ENCODE data around the gene ERI2.

DNA sequence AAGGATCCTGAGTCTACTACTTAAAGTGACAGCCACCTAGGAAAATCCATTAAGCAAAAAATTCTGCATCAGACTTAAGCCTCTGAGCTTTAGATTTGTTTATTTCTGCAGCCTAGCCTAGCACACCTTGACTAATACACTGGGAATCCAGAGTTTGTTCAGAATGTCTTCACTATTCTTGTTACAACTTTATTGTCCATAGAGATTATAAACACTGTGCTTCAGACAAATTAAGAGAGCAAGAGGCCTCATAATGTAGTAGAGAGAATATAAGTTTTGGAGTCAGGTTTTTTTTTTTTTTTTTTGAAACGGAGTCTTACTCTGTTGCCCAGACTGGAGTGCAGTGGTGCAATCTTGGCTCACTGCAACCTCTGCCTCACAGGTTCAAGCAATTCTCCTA lies 55.7 kb downstream of the ERI2 start:
- no peak for TF ChIP-seq POLR2AphosphoS5 (IDR thresholded peaks at IDR 0.05; ENCODE audit: borderline replicate concordance, low read depth, low read length)
- no peak for TF ChIP-seq EZH2 (IDR thresholded peaks at IDR 0.05)

All from SK-N-MC (cell line).